ENCODE data around the gene ADAM12.

Gene ADAM12

GRCh38 chr10:126263006-126263676, 125.1 kb downstream of the ADAM12 start:
- DNase-seq (ENCODE audit: low spot score) = no peak
- no peak for TF ChIP-seq CTCF (IDR thresholded peaks at IDR 0.05; ENCODE audit: extremely low read depth, insufficient read depth, missing control alignments)
- in situ Hi-C loops (cut with MboI; ENCODE audit: low pct_unique_long_range_greater_than_20kb, low sequenced_read_pairs, unreplicated experiment) = no loop called here

- in situ Hi-C loops (cut with MboI; ENCODE audit: low pct_unique_long_range_greater_than_20kb, low sequenced_read_pairs, unreplicated experiment) = no loop called here
- no peak for DNase-seq (ENCODE audit: low spot score)
- TF ChIP-seq CTCF (IDR thresholded peaks at IDR 0.05; ENCODE audit: extremely low read depth, insufficient read depth, missing control alignments) = no peak
Measured at GRCh38 chr10:126262233-126262838, 125.9 kb downstream of the ADAM12 start.

- TF ChIP-seq CTCF (IDR thresholded peaks at IDR 0.05; ENCODE audit: extremely low read depth, insufficient read depth, missing control alignments) = no peak
- in situ Hi-C loops (cut with MboI; ENCODE audit: low pct_unique_long_range_greater_than_20kb, low sequenced_read_pairs, unreplicated experiment) = no loop called here
- no peak for DNase-seq (ENCODE audit: low spot score)
Measured at GRCh38 chr10:126259760-126260479, 128.4 kb downstream of the ADAM12 start.

- TF ChIP-seq CTCF (IDR thresholded peaks at IDR 0.05; ENCODE audit: extremely low read depth, insufficient read depth, missing control alignments) = no peak
- in situ Hi-C loops (cut with MboI; ENCODE audit: low pct_unique_long_range_greater_than_20kb, low sequenced_read_pairs, unreplicated experiment) = no loop called here
- DNase-seq (ENCODE audit: low spot score) = no peak
Measured at GRCh38 chr10:126256864-126257263, 131.4 kb downstream of the ADAM12 start.

- no peak for TF ChIP-seq CTCF (IDR thresholded peaks at IDR 0.05; ENCODE audit: extremely low read depth, insufficient read depth, missing control alignments)
- DNase-seq (ENCODE audit: low spot score) = no peak
- in situ Hi-C loops (cut with MboI; ENCODE audit: low pct_unique_long_range_greater_than_20kb, low sequenced_read_pairs, unreplicated experiment) = no loop called here
Measured at GRCh38 chr10:126255313-126255712, 133.0 kb downstream of the ADAM12 start.

GRCh38 chr10:126253611-126253998, 134.7 kb downstream of the ADAM12 start:
- no peak for TF ChIP-seq CTCF (IDR thresholded peaks at IDR 0.05; ENCODE audit: extremely low read depth, insufficient read depth, missing control alignments)
- in situ Hi-C loops (cut with MboI; ENCODE audit: low pct_unique_long_range_greater_than_20kb, low sequenced_read_pairs, unreplicated experiment) = no loop called here
- DNase-seq (ENCODE audit: low spot score) = no peak

All from GM13977 (cell line).